Measurements from ENCODE around the gene RHO. TPM values are rescaled to one million over a fixed set of nuclear protein-coding genes. Genes with fewer than 3 reads are reported as not detected.

Gene RHO
- total RNA-seq, 1 experiment from 2014 or later: not detected

- no peaks in the 10 kb centered on the region for H3K79me1 ChIP-seq (ENCODE audit: insufficient read depth, low read depth, low read length, poor library complexity, severe bottlenecking)
- H3K27ac Mint-ChIP-seq: peak overlapping the region in 1 of 3 experiments; percentile 92; a peak in 3 of 7 replicates
- H4K91ac ChIP-seq (ENCODE audit: insufficient read length, low read depth, low read length): no peak overlapping the region
- H3K14ac ChIP-seq (ENCODE audit: insufficient read depth, low read length): no peak overlapping the region; the same call in 1 of the 2 replicates
- H3K9me3 ChIP-seq (ENCODE audit: control insufficient read depth, low read depth, low read length): no peaks in the 10 kb centered on the region
- no peak for DNase-seq
- H2BK5ac ChIP-seq (ENCODE audit: insufficient read length, low read length): no peak overlapping the region
- H3K56ac ChIP-seq (ENCODE audit: insufficient read length, low read depth, low read length): no peak overlapping the region
- no peak overlapping the region for H3K23ac ChIP-seq (ENCODE audit: insufficient read length, low read depth, low read length)
- H2BK12ac ChIP-seq (ENCODE audit: insufficient read length, low read depth, low read length): no peak overlapping the region
- H3K4me1 ChIP-seq (ENCODE audit: insufficient read depth, low read length): no peaks in the 10 kb centered on the region
- no peak overlapping the region for H3K18ac ChIP-seq (ENCODE audit: insufficient read length, low read depth, low read length)
- no peak overlapping the region for H2BK15ac ChIP-seq (ENCODE audit: low read depth, low read length)
- H4K5ac ChIP-seq (ENCODE audit: insufficient read length, low read depth, low read length): no peak overlapping the region
- no peaks in the 10 kb centered on the region; the same call in 1 of the 2 replicates for H3K27me3 ChIP-seq (ENCODE audit: insufficient read depth, low read length)
- no peak overlapping the region for H3K27ac ChIP-seq (ENCODE audit: insufficient read length, low read depth, low read length)
- no peak overlapping the region for H2AK5ac ChIP-seq (ENCODE audit: insufficient read length, low read length)
- H2AFZ ChIP-seq (ENCODE audit: low read length): no peak overlapping the region
- no peaks in the 10 kb centered on the region for H3K79me2 ChIP-seq (ENCODE audit: insufficient read depth, low read length)
- no peak overlapping the region for H3T11ph ChIP-seq (ENCODE audit: low read length)
- H4K8ac ChIP-seq (replicated peaks; ENCODE audit: insufficient read length, low read depth, low read length): no peak overlapping the region
- WGBS (ENCODE audit: extremely low coverage, insufficient read length, low lambda C conversion rate): no CpG with 5 or more reads among the region's 8 CpGs
- peaks cover 4 to 6% of the 10 kb centered on the region in 2 experiments; a peak in 3 of 4 replicates for H3K4me1 Mint-ChIP-seq
- no peaks in the 10 kb centered on the region for H3K23me2 ChIP-seq (ENCODE audit: insufficient read length, low read depth, low read length, poor library complexity, severe bottlenecking)
- no peak overlapping the region for H3K4me3 Mint-ChIP-seq
- no peak overlapping the region for H2BK120ac ChIP-seq (ENCODE audit: low read depth, low read length, poor library complexity, severe bottlenecking)
- no peaks in the 10 kb centered on the region for H3K27me3 Mint-ChIP-seq (ENCODE audit: low read depth)
- H3K36me3 Mint-ChIP-seq (ENCODE audit: insufficient read depth in 1 of 3, low read depth in 3 of 3): peaks cover 7 to 16% (median 10%) of the 10 kb centered on the region in 3 experiments
- TF ChIP-seq, protein P1, sequence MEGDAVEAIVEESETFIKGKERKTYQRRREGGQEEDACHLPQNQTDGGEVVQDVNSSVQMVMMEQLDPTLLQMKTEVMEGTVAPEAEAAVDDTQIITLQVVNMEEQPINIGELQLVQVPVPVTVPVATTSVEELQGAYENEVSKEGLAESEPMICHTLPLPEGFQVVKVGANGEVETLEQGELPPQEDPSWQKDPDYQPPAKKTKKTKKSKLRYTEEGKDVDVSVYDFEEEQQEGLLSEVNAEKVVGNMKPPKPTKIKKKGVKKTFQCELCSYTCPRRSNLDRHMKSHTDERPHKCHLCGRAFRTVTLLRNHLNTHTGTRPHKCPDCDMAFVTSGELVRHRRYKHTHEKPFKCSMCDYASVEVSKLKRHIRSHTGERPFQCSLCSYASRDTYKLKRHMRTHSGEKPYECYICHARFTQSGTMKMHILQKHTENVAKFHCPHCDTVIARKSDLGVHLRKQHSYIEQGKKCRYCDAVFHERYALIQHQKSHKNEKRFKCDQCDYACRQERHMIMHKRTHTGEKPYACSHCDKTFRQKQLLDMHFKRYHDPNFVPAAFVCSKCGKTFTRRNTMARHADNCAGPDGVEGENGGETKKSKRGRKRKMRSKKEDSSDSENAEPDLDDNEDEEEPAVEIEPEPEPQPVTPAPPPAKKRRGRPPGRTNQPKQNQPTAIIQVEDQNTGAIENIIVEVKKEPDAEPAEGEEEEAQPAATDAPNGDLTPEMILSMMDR (conservative IDR thresholded peaks at IDR 0.05): no peak
- no peak overlapping the region for H3K4ac ChIP-seq (ENCODE audit: low read depth, low read length)
- H3K9ac ChIP-seq (ENCODE audit: extremely low read depth, insufficient read length, low read length): no peak overlapping the region
- no peaks in the 10 kb centered on the region for H4K20me1 ChIP-seq (ENCODE audit: control insufficient read depth, insufficient read depth, insufficient read length)
- no peak overlapping the region for H3K4me2 ChIP-seq (ENCODE audit: insufficient read depth, insufficient read length, low read length)
- no peak overlapping the region for H2BK20ac ChIP-seq (ENCODE audit: low read depth, low read length, poor library complexity, severe bottlenecking)
- H3K9me3 Mint-ChIP-seq: no peaks in the 10 kb centered on the region
Measured at GRCh38 chr3:129518581-129518980, 9.9 kb upstream of the RHO start.
